OCI-LY3 (cell line): ENCODE results near the gene TMEM167B.

Source experiments
- CTCF ChIP-seq: fragments of 200-600, 300-600 bp; sonication (generic); IDR thresholded peaks from 2 replicates; pipeline ENCODE4 v1.5.1; 2014; ENCODE audit warnings: antibody characterized with exemption, low read length, low read depth
- EZH2phosphoT487 ChIP-seq: fragments of 200-600 bp; shearing (Covaris generic); IDR thresholded peaks from 2 replicates; pipeline ENCODE4 v1.6.1; 2018; ENCODE audit warnings: antibody characterized with exemption, mixed run types, low read depth

- no peak for TF ChIP-seq CTCF
- no peak for TF ChIP-seq EZH2phosphoT487
Observed at GRCh38 chr1:109047339-109047738, 43.2 kb upstream of the TMEM167B start.
